Stimulated activated CD4-positive, alpha-beta T cell treated with anti-CD3 and anti-CD28 coated beads, TNF-alpha, amount 100 ng/mL, for 1 hour (primary cell): ENCODE results near the gene C20orf144.
"Not testable (repeated sequence)": the region's sequence is repeated elsewhere in the genome, so short reads cannot be mapped to it uniquely, and the experiment has no call there.

Source experiments
- DNase-seq, 3 donors: peaks; one replicate each; pipeline ENCODE4 v3.0.0-alpha.2; 2020; ENCODE audit warnings: low read depth in 3 of 3, low spot score in 1 of 3

Gene C20orf144

GRCh38 chr20:33662172-33662571, at the start of gene C20orf144:
TSS of gene C20orf144 (plus strand) at chr20:33662327. CDS start at chr20:33662346, 19 bp downstream.
- DNase-seq: no peak

- DNase-seq: no peak
Measured at GRCh38 chr20:33621717-33622400, 40.3 kb upstream of the C20orf144 start.

GRCh38 chr20:33622705-33623365, 39.3 kb upstream of the C20orf144 start:
- DNase-seq: no peak

GRCh38 chr20:33624399-33624798, 37.7 kb upstream of the C20orf144 start:
- DNase-seq: no peak

GRCh38 chr20:33626190-33626589, 35.9 kb upstream of the C20orf144 start:
- no peak for DNase-seq

GRCh38 chr20:33627577-33628216, 34.4 kb upstream of the C20orf144 start:
- no peak for DNase-seq

- DNase-seq: no peak
Measured at GRCh38 chr20:33629533-33629932, 32.6 kb upstream of the C20orf144 start.

- DNase-seq: no peak
Measured at GRCh38 chr20:33629979-33630378, 32.1 kb upstream of the C20orf144 start.

GRCh38 chr20:33630507-33630906, 31.6 kb upstream of the C20orf144 start:
- no peak for DNase-seq

- not testable (repeated sequence) for DNase-seq
Measured at GRCh38 chr20:33631910-33632309, 30.2 kb upstream of the C20orf144 start.

- no peak for DNase-seq
Measured at GRCh38 chr20:33635341-33635740, 26.8 kb upstream of the C20orf144 start.

- DNase-seq: no peak
Measured at GRCh38 chr20:33636776-33637175, 25.4 kb upstream of the C20orf144 start.

GRCh38 chr20:33640287-33640686, 21.8 kb upstream of the C20orf144 start:
- DNase-seq: no peak

GRCh38 chr20:33644313-33645071, 17.6 kb upstream of the C20orf144 start:
- DNase-seq: no peak

- DNase-seq: no peak
Measured at GRCh38 chr20:33645072-33645358, 17.1 kb upstream of the C20orf144 start.

GRCh38 chr20:33645396-33645795, 16.7 kb upstream of the C20orf144 start:
- DNase-seq: no peak

- DNase-seq: no peak
Measured at GRCh38 chr20:33646191-33646590, 15.9 kb upstream of the C20orf144 start.

- DNase-seq: not testable (repeated sequence)
Measured at GRCh38 chr20:33646959-33647602, 15.0 kb upstream of the C20orf144 start.

GRCh38 chr20:33647603-33648395, 14.3 kb upstream of the C20orf144 start:
- DNase-seq: no peak

- no peak for DNase-seq
Measured at GRCh38 chr20:33648396-33649004, 13.6 kb upstream of the C20orf144 start.
